Transverse colon (tissue), 4 donors: ENCODE results near the gene PPP1CA. TPM values are rescaled to one million over a fixed set of nuclear protein-coding genes. Genes with fewer than 3 reads are reported as not detected.

Experiments
- DNase-seq: peaks from one replicate; pipeline ENCODE4 v3.0.0-alpha.2; 2019
- H3K27ac ChIP-seq, 4 donors: fragments of 200-600 bp; sonication (generic); 2 replicates each; pipeline ENCODE4 v1.5.1; 2016 to 2018; ENCODE audit warnings: inconsistent platforms in 4 of 4
- H3K27me3 ChIP-seq: fragments of 200-600 bp; sonication (generic); 2 replicates; pipeline ENCODE4 v1.5.1; 2017; ENCODE audit warnings: inconsistent platforms
- H3K36me3 ChIP-seq, 4 donors: fragments of 200-600 bp; sonication (generic); 2 replicates each; pipeline ENCODE4 v1.5.1; 2017 to 2019; ENCODE audit warnings: inconsistent platforms in 4 of 4
- H3K4me1 ChIP-seq, 4 donors: fragments of 200-600 bp; sonication (generic); 2 replicates each; pipeline ENCODE4 v1.5.1; 2017 to 2020; ENCODE audit warnings: inconsistent platforms in 4 of 4
- H3K4me3 ChIP-seq, 4 donors: fragments of 200-600 bp; sonication (generic); 1 replicate in 1 of 4; 2 replicates in 3 of 4; pipeline versions ENCODE4 v1.5.1 to v1.6.1; 2017 to 2019; ENCODE audit warnings: inconsistent platforms in 4 of 4
- H3K9me3 ChIP-seq, 2 donors: fragments of 200-600 bp; sonication (generic); 2 replicates each; pipeline ENCODE4 v1.5.1; 2017 to 2019; ENCODE audit warnings: inconsistent platforms in 2 of 2
- CTCF ChIP-seq, 5 experiments: fragments of 200-600 bp in 3 of 5; fragments of 450-650 bp in 2 of 5; sonication (generic) in 3 of 5; IDR thresholded peaks; 1 replicate in 2 of 5; 2 replicates in 3 of 5; pipeline ENCODE4 v1.5.1; 2016 to 2017; ENCODE audit warnings: antibody characterized with exemption in 5 of 5, inconsistent platforms in 3 of 5, mild to moderate bottlenecking in 2 of 5, moderate library complexity in 1 of 5
- EP300 ChIP-seq: sonication (generic); formaldehyde crosslinking; IDR thresholded peaks from one replicate; pipeline ENCODE4 v1.6.1; 2017; ENCODE audit warnings: antibody characterized with exemption, low read depth
- POLR2A ChIP-seq: fragments of 450-650 bp; IDR thresholded peaks from one replicate; pipeline ENCODE4 v1.6.1; 2016; ENCODE audit warnings: antibody characterized with exemption, mild to moderate bottlenecking, moderate library complexity
- POLR2AphosphoS5 ChIP-seq, 3 donors: sonication (generic); formaldehyde crosslinking; IDR thresholded peaks; one replicate each; pipeline ENCODE4 v1.6.1; 2016; ENCODE audit warnings: antibody characterized with exemption in 3 of 3
- WGBS, 2 donors: methylation state at CpG; one replicate each; pipeline ENCODE4 v1.1.5; 2018; ENCODE audit warnings: low coverage in 1 of 2; 5-methylcytosine and 5-hydroxymethylcytosine counted together
- in situ Hi-C, 4 donors: fragments of 200-750 bp; cut with MboI; loops; one replicate each; pipeline versions ENCODE4 v1.15.0 to v1.15.1; 2017; ENCODE audit warnings: low sequenced_read_pairs in 3 of 4, low pct_ligation_motif_present in 1 of 4, low pct_unique_long_range_greater_than_20kb in 1 of 4
- intact Hi-C: fragments of 100-400 bp; cut with DNase I; formaldehyde crosslinking; loops from one replicate; pipeline ENCODE4 v1.15.1; 2023; ENCODE audit warnings: low total_unique reads
- total RNA-seq, 4 donors: library from RNA; depleted of rRNA; stranded (reverse); fragments of >200 nt; gene quantifications; one replicate each; pipeline ENCODE4 v1.1.0, GENCODE V29; 2016

PPP1CA gene
- total RNA-seq, 4 donors from 2014 or later = 83.0 to 251 (median 163) TPM

- WGBS, 2 donors = 58 to 80% methylated on average over 1 to 6 of the region's 6 CpGs
- Histone ChIP-seq H3K4me3 (no peak overlapping the region), H3K4me1 (peaks cover 18 to 22% (median 19%) of the 10 kb centered on the region in 4 donors), H3K9me3 (no peaks in the 10 kb centered on the region), H3K27me3 (no peaks in the 10 kb centered on the region), H3K36me3 (no peaks in the 10 kb centered on the region), H3K27ac (no peak overlapping the region)
- TF ChIP-seq POLR2A (no peak), CTCF (IDR thresholded peaks at IDR 0.05) (no peak), EP300 (no peak), POLR2AphosphoS5 (IDR thresholded peaks at IDR 0.05) (no peak)
- in situ Hi-C loops = no loop called here
- DNase-seq = no peak
- intact Hi-C loops = no loop called here
Measured at GRCh38 chr11:67422891-67423290, 21.2 kb upstream of the PPP1CA start.

GRCh38 chr11:67421430-67422031 lies 19.9 kb upstream of the PPP1CA start:
- peak overlapping the region; percentile 88 to 97 (median 93) for H3K27ac ChIP-seq
- in situ Hi-C loops (no loop called here), intact Hi-C loops (no loop called here)
- no peaks in the 10 kb centered on the region for H3K9me3 ChIP-seq
- no peak for DNase-seq
- TF ChIP-seq POLR2AphosphoS5 (IDR thresholded peaks at IDR 0.05) (no peak), POLR2A (no peak), CTCF (IDR thresholded peaks at IDR 0.05) (no peak), EP300 (no peak)
- WGBS, 2 donors = 66 to 85% methylated on average over 5 to 22 of the region's 22 CpGs
- H3K4me1 ChIP-seq = peaks cover 13 to 23% (median 14%) of the 10 kb centered on the region in 4 donors
- peak overlapping the region in 3 of 4 donors; percentile 52 to 79 (median 58) for H3K4me3 ChIP-seq
- H3K36me3 ChIP-seq = no peaks in the 10 kb centered on the region
- H3K27me3 ChIP-seq = no peaks in the 10 kb centered on the region

- DNase-seq = peak; percentile 99
- in situ Hi-C loops = no loop called here
- Histone ChIP-seq H3K9me3 (no peaks in the 10 kb centered on the region), H3K27me3 (no peaks in the 10 kb centered on the region), H3K27ac (peak overlapping the region; percentile 88 to 97 (median 93)), H3K4me1 (peaks cover 13 to 30% (median 18%) of the 10 kb centered on the region in 4 donors), H3K4me3 (peak overlapping the region; percentile 38 to 79 (median 55)), H3K36me3 (no peaks in the 10 kb centered on the region)
- intact Hi-C loops = no loop called here
- WGBS, 2 donors = 1% methylated on average over 60 of the region's 97 CpGs; no CpG with 5 or more reads in 1 of the 2 donors
- TF ChIP-seq POLR2A (peak; percentile 20), EP300 (no peak), CTCF (IDR thresholded peaks at IDR 0.05) (no peak), POLR2AphosphoS5 (IDR thresholded peaks at IDR 0.05) (peak; percentile 73 to 77 (median 75))
Measured at GRCh38 chr11:67420646-67421429, 19.2 kb upstream of the PPP1CA start.

GRCh38 chr11:67420147-67420645 lies 18.5 kb upstream of the PPP1CA start:
- Histone ChIP-seq H3K4me1 (peaks cover 13 to 37% (median 23%) of the 10 kb centered on the region in 4 donors), H3K4me3 (peak overlapping the region in 3 of 4 donors; percentile 52 to 79 (median 58)), H3K27ac (peak overlapping the region; percentile 88 to 97 (median 93)), H3K27me3 (peaks cover 3% of the 10 kb centered on the region), H3K36me3 (no peaks in the 10 kb centered on the region), H3K9me3 (no peaks in the 10 kb centered on the region)
- no peak for TF ChIP-seq EP300
- TF ChIP-seq POLR2A = no peak
- TF ChIP-seq CTCF (IDR thresholded peaks at IDR 0.05) = no peak
- TF ChIP-seq POLR2AphosphoS5 (IDR thresholded peaks at IDR 0.05) = no peak
- 38% methylated on average over 12 of the region's 15 CpGs; no CpG with 5 or more reads in 1 of the 2 donors for WGBS, 2 donors
- intact Hi-C loops (no loop called here), in situ Hi-C loops (no loop called here)
- DNase-seq = no peak
